ENCODE results near the gene PGRMC2.
"Not testable (repeated sequence)": the region's sequence is repeated elsewhere in the genome, so short reads cannot be mapped to it uniquely, and the experiment has no call there.

Gene PGRMC2

GRCh38 chr4:128265550-128265949 lies 22.1 kb downstream of the PGRMC2 start:
- not testable (repeated sequence) for DNase-seq

DNA sequence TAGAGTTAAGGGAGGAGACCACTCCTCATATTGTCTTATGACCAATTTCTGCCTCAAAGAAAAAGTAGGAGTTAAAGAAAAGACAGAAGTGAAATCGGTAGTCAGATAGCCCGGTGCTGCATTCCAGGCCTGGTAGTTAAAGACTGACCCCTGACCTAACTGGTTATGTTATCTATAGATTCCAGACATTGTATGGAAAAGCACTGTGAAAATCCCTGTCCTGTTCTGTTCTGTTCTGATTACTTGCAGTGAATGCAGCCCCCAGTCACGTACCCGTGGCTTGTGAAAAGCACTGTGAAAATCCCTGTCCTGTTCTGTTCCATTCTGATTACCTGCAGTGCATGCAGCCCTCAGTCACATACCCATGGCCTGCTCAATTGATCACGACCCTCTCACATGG lies 27.7 kb downstream of the PGRMC2 start:
- DNase-seq = not testable (repeated sequence)

GRCh38 chr4:128258166-128258565 lies 29.4 kb downstream of the PGRMC2 start:
- DNase-seq = not testable (repeated sequence)

DNA sequence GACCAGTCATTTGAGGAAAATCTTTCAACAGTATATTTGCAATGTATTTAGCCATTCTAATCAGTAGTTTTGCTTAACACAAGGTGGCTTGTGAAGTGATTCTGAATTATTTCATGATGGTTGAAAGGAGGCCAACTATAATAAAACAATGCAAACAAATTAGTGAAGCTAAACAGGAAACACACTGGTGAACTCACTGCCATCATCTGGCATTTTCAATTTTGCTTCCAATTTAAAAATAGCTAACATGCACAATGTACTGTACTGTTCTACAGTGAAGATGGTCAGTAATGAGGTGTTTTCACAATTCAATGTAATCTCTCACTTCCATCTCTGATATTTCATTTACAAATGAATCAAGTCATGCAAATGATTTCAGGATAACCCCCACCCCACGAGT lies 31.1 kb downstream of the PGRMC2 start:
- no peak for DNase-seq

GRCh38 chr4:128255906-128256305 lies 31.7 kb downstream of the PGRMC2 start:
- DNase-seq = no peak

DNA sequence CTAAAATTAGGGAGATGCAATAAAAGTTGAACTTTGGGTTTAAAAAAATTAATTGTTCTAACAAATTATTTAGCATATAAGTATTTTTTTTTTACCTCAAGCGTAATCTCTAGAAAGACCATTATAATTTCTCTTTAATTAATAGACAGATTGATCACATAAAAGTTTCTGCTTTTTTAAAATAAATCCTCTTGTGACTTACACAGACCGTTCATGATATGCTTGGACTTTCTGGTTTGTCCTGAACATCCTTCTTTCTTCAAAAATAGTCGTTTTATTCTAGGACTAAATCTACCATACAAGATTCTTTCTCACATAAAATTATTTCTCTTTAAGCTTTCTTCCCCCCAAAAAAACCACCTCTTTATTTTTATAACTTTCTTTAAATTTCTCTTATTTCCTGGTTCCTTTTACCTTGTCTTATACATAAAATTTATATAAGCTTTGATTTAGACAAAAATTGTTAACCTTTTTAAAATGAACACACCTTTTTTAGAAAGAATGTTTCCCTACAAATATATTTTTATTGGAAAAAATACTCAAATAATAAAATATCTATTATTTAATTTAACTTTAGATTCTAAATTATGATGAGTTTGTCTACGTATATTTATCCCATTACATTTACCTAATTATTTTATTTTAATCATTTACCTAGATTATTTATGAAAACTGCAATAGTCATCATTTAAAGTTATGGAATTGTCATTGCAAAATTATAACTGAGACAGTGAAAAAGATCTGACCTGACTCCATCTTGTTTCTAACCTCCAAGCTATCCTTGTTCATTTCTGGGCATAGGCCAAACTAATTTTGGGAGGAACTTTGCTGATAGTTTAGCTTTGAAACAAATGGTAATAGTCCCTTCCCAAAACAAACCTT lies 37.6 kb downstream of the PGRMC2 start:
- DNase-seq = no peak

DNA sequence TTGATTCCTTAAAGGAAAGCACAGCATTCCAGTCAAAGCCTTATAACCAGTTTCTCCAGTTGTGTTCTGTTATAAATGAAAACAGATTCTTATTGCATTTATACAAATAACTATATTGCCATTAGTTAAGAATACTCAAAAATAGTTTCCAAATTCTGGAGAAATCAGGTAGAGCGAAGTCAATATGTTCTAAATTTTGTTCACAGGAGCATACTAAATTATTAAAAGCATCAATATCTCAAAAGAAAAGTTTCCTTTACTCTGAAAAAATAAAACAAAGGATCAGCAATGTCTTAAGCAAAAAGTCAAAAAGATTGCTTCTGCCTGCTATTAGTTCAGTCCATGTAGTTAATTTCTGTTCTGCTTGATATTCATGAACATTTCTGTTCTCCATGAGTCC lies 39.7 kb downstream of the PGRMC2 start:
- DNase-seq = no peak

DNA sequence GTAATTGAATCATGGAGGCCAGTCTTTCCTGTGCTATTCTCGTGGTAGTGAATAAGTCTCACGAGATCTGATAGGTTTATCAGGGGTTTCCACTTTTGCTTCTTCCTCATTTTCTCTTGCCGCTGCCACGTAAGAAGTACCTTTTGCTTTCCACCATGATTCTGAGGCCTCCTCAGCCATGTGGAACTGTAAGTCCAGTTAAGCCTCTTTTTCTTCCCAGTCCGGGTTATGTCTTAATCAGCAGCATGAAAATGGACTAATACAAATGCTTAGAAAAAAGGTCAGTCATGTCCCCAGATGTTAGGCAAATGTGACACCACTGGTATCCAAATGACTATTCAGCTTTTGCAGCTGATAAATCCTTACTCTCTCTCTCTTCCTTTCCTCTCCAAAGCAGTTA lies 42.2 kb downstream of the PGRMC2 start:
- DNase-seq = not testable (repeated sequence)

DNA sequence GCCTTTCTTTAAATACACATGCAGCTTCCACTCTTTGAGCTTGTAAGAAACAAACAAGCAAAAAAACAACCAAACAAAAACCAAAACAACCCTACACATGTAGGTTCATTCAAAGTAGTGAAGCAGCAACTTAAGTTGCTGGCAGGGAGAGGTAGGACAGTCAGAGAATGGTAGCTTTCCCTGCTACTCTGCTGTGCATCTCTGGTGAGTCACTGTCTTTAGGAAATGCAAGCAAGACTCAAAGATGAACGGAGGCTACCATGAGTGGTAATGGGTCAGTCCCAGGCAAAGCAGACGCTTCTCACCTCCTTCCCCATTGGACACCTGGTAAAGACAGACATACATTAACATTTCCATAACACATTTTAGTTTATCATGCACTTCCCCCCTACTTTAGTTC lies 43.2 kb downstream of the PGRMC2 start:
- no peak for DNase-seq

DNA sequence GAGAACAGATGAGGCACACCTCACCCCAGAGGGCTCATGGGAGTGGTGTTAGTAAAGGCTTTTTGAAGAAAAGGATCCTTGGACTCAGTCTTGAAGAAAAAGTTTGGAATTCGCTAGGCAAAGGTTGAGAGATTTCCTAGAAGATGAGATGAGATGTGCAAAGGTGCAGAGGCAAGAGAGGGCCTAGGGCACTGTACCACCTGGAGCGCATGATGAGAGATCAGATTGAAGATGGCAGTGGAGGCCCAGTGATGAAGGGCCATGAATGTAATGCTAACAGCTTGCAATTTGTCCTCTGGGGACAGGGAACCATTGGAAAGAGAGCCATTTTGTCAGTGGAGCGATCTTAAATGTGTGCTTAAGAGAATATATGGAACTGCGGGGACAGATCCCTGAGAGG lies 45.0 kb downstream of the PGRMC2 start:
- DNase-seq = no peak

- DNase-seq = no peak
These were observed 45.6 kb downstream of the PGRMC2 start for GRCh38 chr4:128241981-128242380.

- no peak for DNase-seq
These were observed 46.1 kb downstream of the PGRMC2 start for GRCh38 chr4:128241425-128241913.

- DNase-seq = no peak
These were observed 46.6 kb downstream of the PGRMC2 start for GRCh38 chr4:128241019-128241418.

DNA sequence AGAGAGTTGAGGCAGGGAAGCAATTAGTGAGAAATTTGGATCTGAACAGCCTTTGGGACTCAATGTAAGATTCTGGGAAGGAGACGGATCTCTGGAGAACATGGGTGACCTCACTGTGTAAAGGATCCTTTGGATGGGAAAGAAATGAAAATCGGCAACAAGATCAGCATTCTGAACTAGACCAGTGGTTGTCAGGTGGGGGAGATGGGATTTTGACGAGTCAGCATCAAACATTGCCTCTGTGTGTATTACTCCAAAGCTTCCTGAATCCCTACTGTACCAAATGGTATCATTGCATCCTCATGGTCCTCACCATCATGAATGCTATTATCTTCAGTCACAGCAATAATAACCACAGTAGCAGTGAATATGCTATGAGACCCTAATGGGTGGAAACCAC lies 52.8 kb downstream of the PGRMC2 start:
- DNase-seq = no peak

DNA sequence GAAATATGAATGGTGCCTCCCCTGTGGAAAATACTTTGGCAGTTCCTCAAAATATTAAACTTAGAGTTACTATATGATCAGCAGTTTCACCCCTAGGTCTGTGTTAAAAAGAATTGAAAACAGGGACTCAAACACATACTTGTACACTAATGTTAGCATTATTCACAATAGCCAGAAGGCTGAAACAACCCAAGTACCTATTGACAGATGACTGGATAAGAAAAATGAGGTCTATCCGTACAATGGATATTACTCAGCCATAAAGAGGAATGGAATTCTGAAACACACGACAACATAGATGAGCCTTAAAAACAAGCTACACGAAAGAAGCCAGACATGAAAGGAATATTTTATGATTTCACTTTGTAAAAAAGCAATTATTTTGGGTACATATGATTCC lies 54.9 kb downstream of the PGRMC2 start:
- no peak for DNase-seq

GRCh38 chr4:128228845-128229795 lies 58.5 kb downstream of the PGRMC2 start:
- DNase-seq = no peak

DNA sequence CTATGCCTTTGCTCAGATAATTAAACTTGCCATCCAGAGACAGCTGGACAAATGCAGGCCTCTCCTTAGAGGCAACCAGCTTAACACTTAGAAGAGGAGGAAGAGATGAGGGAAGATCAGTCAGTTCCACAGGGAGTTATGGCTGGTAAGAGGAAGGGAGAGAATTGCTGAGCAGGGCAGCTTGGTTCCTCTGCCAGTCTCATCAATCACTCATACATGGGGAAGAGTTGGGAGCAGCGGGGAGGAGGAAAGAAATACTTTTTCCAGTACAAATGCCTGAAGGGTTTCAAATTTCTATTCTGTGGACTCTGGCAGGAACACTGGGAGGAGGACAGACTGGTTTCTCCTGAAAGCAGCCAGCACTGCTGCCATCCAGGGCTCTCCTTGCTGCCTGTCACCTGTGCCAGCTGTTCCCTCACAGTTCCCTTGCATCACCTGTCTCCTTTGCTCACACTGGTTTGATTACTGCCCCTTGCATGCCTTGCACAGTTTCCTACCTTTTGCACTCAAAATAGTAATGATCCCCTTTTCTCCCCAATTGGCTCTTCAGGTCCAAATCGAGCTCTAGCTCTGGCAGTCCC lies 59.5 kb downstream of the PGRMC2 start:
- no peak for DNase-seq

DNA sequence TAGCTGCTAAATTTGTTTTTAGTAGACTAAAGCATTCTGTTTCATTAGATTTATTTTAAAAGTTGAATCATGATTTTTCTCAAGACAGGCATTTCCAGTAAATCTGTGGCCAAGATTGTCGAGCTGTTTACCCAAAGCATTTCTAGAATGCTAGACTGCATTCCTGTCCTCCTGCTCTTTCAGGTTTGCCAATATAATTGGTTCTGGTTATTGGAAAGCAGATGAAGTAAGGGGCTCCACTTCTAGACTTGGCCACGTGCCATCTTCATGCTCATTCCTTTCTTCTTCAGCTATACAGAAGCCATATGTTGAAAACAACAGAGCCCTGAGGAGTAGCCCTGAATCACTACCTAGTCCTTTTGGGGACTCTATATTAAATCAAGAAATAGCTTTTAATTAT lies 62.5 kb downstream of the PGRMC2 start:
- DNase-seq = no peak

- no peak for DNase-seq
These were observed 66.0 kb downstream of the PGRMC2 start for GRCh38 chr4:128221586-128221985.

- DNase-seq = no peak
These were observed 67.1 kb downstream of the PGRMC2 start for GRCh38 chr4:128220286-128221235.

Data from activated gamma-delta T cell (primary cell).